Measurements from ENCODE around the gene PROK2. TPM values are rescaled to one million over a fixed set of nuclear protein-coding genes. Genes with fewer than 3 reads are reported as not detected.

PROK2 gene
- total RNA-seq, 1 donor from 2014 or later = not detected

GRCh38 chr3:71733319-71733718 is 51.6 kb downstream of the PROK2 start:
- no peak for ATAC-seq

GRCh38 chr3:71732637-71733036 is 52.3 kb downstream of the PROK2 start:
- no peak for ATAC-seq

- ATAC-seq = no peak
These were observed 56.2 kb downstream of the PROK2 start for GRCh38 chr3:71728632-71729342.

GRCh38 chr3:71726146-71726545 is 58.8 kb downstream of the PROK2 start:
- no peak for ATAC-seq

GRCh38 chr3:71725271-71725991 is 59.5 kb downstream of the PROK2 start, which contains the start of gene EIF4E3:
Gene EIF4E3 (minus strand): TSS chr3:71725402. CDS start chr3:71725367, 35 bp downstream.
- ATAC-seq = peak; percentile 50

GRCh38 chr3:71724584-71725270 is 60.2 kb downstream of the PROK2 start:
- ATAC-seq = peak; percentile 78

GRCh38 chr3:71724171-71724453 is 60.8 kb downstream of the PROK2 start:
- ATAC-seq = no peak

- no peak for ATAC-seq
These were observed 61.3 kb downstream of the PROK2 start for GRCh38 chr3:71723452-71724170.

- ATAC-seq = peak; percentile 38
These were observed 62.3 kb downstream of the PROK2 start for GRCh38 chr3:71722693-71723092.

Other genes with a start within 250 kb of the PROK2 start
- 70.2 TPM for gene FOXP1, start 201.4 kb downstream of the PROK2 start, total RNA-seq
- gene EIF4E3, start 59.7 kb downstream of the PROK2 start, total RNA-seq = 15.7 TPM
- gene GPR27, start 31.3 kb downstream of the PROK2 start, total RNA-seq = 4.3 TPM

Measured in esophagus mucosa (tissue), 1 donor.